Loucy (cell line): Measurements from ENCODE around the gene PCYT1A.
"Not testable (repeated sequence)": the region's sequence is repeated elsewhere in the genome, so short reads cannot be mapped to it uniquely, and the experiment has no call there.

Source experiments
- H2AFZ ChIP-seq: fragments of 200-600 bp; sonication (generic); 2 replicates; pipeline ENCODE4 v1.6.0; 2016; ENCODE audit warnings: antibody characterized with exemption, mild to moderate bottlenecking, low read length, moderate library complexity
- H3F3A ChIP-seq: fragments of 200-600 bp; 2 replicates; pipeline ENCODE4 v1.6.0; 2016; ENCODE audit warnings: antibody characterized with exemption, low read depth, mild to moderate bottlenecking
- H3K27me3 ChIP-seq: fragments of 200-600 bp; sonication (generic); 2 replicates; pipeline ENCODE4 v1.6.1; 2014; ENCODE audit warnings: low read length, mild to moderate bottlenecking; ENCODE audit not compliant: insufficient read depth, poor library complexity, severe bottlenecking
- H3K36me3 ChIP-seq: fragments of 200-600 bp; sonication (generic); 2 replicates; pipeline ENCODE4 v1.6.1; 2016; ENCODE audit warnings: low read length; ENCODE audit not compliant: insufficient read depth
- H3K4me1 ChIP-seq: fragments of 200-600 bp; sonication (generic); 2 replicates; pipeline ENCODE4 v1.5.1; 2014; ENCODE audit warnings: low read length, mild to moderate bottlenecking; ENCODE audit not compliant: insufficient read depth, poor library complexity, severe bottlenecking
- H3K4me2 ChIP-seq: fragments of 200-600 bp; sonication (generic); 2 replicates; pipeline ENCODE4 v1.6.0; 2014; ENCODE audit warnings: antibody characterized with exemption, low read length, low read depth, mild to moderate bottlenecking; ENCODE audit not compliant: poor library complexity, severe bottlenecking
- H3K4me3 ChIP-seq: fragments of 200-600 bp; sonication (generic); 2 replicates; pipeline ENCODE4 v1.5.1; 2014; ENCODE audit warnings: low read length, mild to moderate bottlenecking, mixed read lengths; ENCODE audit not compliant: poor library complexity, severe bottlenecking
- H3K79me2 ChIP-seq: fragments of 200-600 bp; sonication (generic); 2 replicates; pipeline ENCODE4 v1.6.1; 2014; ENCODE audit warnings: low read length; ENCODE audit not compliant: insufficient read depth
- H3K9ac ChIP-seq: fragments of 200-600 bp; sonication (generic); 2 replicates; pipeline ENCODE4 v1.6.0; 2014; ENCODE audit warnings: mild to moderate bottlenecking, low read depth, low read length, moderate library complexity; ENCODE audit not compliant: poor library complexity, severe bottlenecking
- H3K9me2 ChIP-seq: fragments of 200-600 bp; sonication (generic); replicated peaks from 2 replicates; pipeline ENCODE4 v1.6.1; 2016; ENCODE audit warnings: low read depth, low read length, mixed read lengths
- H3K9me3 ChIP-seq: fragments of 200-600 bp; sonication (generic); 2 replicates; pipeline ENCODE4 v1.6.1; 2014; ENCODE audit warnings: mild to moderate bottlenecking, antibody characterized with exemption, low read length, low read depth; ENCODE audit not compliant: insufficient read depth
- H4K20me1 ChIP-seq: fragments of 200-600 bp; sonication (generic); 2 replicates; pipeline ENCODE4 v1.6.0; 2014; ENCODE audit warnings: antibody characterized with exemption, low read length, mild to moderate bottlenecking; ENCODE audit not compliant: insufficient read depth, poor library complexity, severe bottlenecking
- EZH2phosphoT487 ChIP-seq: fragments of 200-600 bp; IDR thresholded peaks from 2 replicates; pipeline ENCODE4 v1.6.1; 2018; ENCODE audit warnings: antibody characterized with exemption, mild to moderate bottlenecking, moderate library complexity, borderline replicate concordance
- TF ChIP-seq, protein P1 (sequence below): fragments of 200-600 bp; sonication (generic); conservative IDR thresholded peaks from 2 replicates; pipeline ENCODE4 v1.5.1; 2014; ENCODE audit warnings: mild to moderate bottlenecking, antibody characterized with exemption, low read length

Gene PCYT1A

GRCh38 chr3:196210673-196211556, 76.6 kb downstream of the PCYT1A start, which contains the start of gene ZDHHC19:
TSS of gene ZDHHC19 (minus strand) at chr3:196211400. CDS start at chr3:196211315, 85 bp downstream.
- no peaks in the 10 kb centered on the region for H3K79me2 ChIP-seq
- H3K4me2 ChIP-seq, result no peak within 1 kb of the TSS
- no peak within 1 kb of the TSS for H2AFZ ChIP-seq

GRCh38 chr3:196209944-196210672, 77.4 kb downstream of the PCYT1A start:
- not testable (repeated sequence) for H2AFZ ChIP-seq, H3K9ac ChIP-seq, H3K4me3 ChIP-seq, H3K9me2 ChIP-seq, H3K79me2 ChIP-seq, H3K4me1 ChIP-seq, H3K9me3 ChIP-seq, H3K36me3 ChIP-seq, H3K27me3 ChIP-seq, H3K4me2 ChIP-seq, H3F3A ChIP-seq, H4K20me1 ChIP-seq

More at GRCh38 chr3:196210673-196211556, 76.6 kb downstream of the PCYT1A start, which contains the start of gene ZDHHC19:
- H3K36me3 ChIP-seq, result no peaks in the 10 kb centered on the region
- H3K4me3 ChIP-seq, result no peak within 1 kb of the TSS
- no peaks in the 10 kb centered on the region for H3F3A ChIP-seq
- H3K9me3 ChIP-seq, result no peaks in the 10 kb centered on the region
- H4K20me1 ChIP-seq, result no peaks in the 10 kb centered on the region
- no peaks in the 10 kb centered on the region for H3K9me2 ChIP-seq
- no peaks in the 10 kb centered on the region for H3K27me3 ChIP-seq
- no peaks in the 10 kb centered on the region for H3K4me1 ChIP-seq
- TF ChIP-seq, protein P1, sequence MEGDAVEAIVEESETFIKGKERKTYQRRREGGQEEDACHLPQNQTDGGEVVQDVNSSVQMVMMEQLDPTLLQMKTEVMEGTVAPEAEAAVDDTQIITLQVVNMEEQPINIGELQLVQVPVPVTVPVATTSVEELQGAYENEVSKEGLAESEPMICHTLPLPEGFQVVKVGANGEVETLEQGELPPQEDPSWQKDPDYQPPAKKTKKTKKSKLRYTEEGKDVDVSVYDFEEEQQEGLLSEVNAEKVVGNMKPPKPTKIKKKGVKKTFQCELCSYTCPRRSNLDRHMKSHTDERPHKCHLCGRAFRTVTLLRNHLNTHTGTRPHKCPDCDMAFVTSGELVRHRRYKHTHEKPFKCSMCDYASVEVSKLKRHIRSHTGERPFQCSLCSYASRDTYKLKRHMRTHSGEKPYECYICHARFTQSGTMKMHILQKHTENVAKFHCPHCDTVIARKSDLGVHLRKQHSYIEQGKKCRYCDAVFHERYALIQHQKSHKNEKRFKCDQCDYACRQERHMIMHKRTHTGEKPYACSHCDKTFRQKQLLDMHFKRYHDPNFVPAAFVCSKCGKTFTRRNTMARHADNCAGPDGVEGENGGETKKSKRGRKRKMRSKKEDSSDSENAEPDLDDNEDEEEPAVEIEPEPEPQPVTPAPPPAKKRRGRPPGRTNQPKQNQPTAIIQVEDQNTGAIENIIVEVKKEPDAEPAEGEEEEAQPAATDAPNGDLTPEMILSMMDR, result no peak
- TF ChIP-seq EZH2phosphoT487, result no peak
- no peak within 1 kb of the TSS for H3K9ac ChIP-seq

DNA sequence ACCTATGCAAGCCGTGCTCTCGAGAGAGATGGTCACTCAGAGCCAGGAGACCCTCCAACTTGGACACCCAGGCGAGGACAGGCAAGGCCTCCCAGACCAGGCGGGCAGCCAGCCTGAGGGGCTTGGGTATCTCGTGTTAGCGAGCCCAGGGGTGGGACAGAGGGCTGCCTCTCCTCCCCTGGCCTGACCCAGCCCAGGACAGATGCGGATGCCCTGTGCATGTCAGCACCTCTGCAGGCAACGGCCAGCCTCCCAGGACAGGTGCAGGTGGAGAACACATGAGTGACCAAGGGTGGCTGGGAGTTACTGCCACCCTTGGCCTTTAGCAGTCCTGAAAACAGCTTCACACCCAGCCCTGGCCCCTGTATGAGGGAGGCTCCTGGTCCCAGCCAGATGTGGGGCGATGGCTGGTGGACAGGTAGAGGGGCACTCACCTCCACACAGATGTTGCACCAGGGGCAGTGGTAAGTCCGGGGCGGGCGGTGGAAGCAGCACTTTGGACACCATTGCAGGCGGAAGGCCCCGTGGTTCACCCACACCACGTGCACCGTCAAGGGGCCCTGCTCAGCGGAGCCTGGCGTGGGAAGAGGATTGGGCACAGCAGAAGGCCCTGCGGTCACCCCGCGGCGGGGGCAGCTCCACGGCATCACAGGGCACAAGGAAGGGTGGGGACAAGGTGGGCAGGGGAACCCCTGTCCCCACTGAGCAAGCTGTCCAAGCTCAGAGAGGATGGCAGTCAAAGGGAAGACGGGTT, 78.4 kb downstream of the PCYT1A start:
- H3F3A ChIP-seq, result no peaks in the 10 kb centered on the region
- no peaks in the 10 kb centered on the region for H3K9me2 ChIP-seq
- H3K4me3 ChIP-seq, result no peak overlapping the region
- H2AFZ ChIP-seq, result no peak overlapping the region
- no peaks in the 10 kb centered on the region for H4K20me1 ChIP-seq
- H3K4me1 ChIP-seq, result no peaks in the 10 kb centered on the region
- no peak overlapping the region for H3K9ac ChIP-seq
- H3K4me2 ChIP-seq, result no peak overlapping the region
- H3K27me3 ChIP-seq, result no peaks in the 10 kb centered on the region
- H3K9me3 ChIP-seq, result no peaks in the 10 kb centered on the region
- no peaks in the 10 kb centered on the region for H3K79me2 ChIP-seq
- TF ChIP-seq EZH2phosphoT487, result no peak
- H3K36me3 ChIP-seq, result no peaks in the 10 kb centered on the region
